GM13977 (cell line): ENCODE results near the gene ALDOB.

Experiments used
- DNase-seq: peaks from one replicate; pipeline ENCODE4 v3.0.0; 2012; ENCODE audit warnings: low spot score
- CTCF ChIP-seq: IDR thresholded peaks from 2 replicates; pipeline ENCODE4 v1.5.1; 2012; ENCODE audit warnings: mild to moderate bottlenecking, control low read depth; ENCODE audit not compliant: insufficient read depth; ENCODE audit errors: extremely low read depth, missing control alignments
- in situ Hi-C: fragments of 300-500 bp; cut with MboI; formaldehyde crosslinking; loops from one replicate; pipeline ENCODE4 v1.12.0; 2022; ENCODE audit warnings: low sequenced_read_pairs, low pct_unique_long_range_greater_than_20kb, mixed read lengths, inconsistent platforms; ENCODE audit not compliant: unreplicated experiment

The ALDOB gene

GRCh38 chr9:101443364-101443771 is 7.8 kb upstream of the ALDOB start:
- no peak for TF ChIP-seq CTCF
- no peak for DNase-seq
- in situ Hi-C loops = no loop called here

- in situ Hi-C loops = no loop called here
- TF ChIP-seq CTCF = no peak
- DNase-seq = no peak
Measured at GRCh38 chr9:101442736-101443135, 7.2 kb upstream of the ALDOB start.

GRCh38 chr9:101442318-101442717 is 6.7 kb upstream of the ALDOB start:
- in situ Hi-C loops = no loop called here
- DNase-seq = no peak
- TF ChIP-seq CTCF = no peak

- in situ Hi-C loops = no loop called here
- no peak for TF ChIP-seq CTCF
- no peak for DNase-seq
Measured at GRCh38 chr9:101440714-101441230, 5.2 kb upstream of the ALDOB start.

- TF ChIP-seq CTCF = no peak
- no peak for DNase-seq
- in situ Hi-C loops = no loop called here
Measured at GRCh38 chr9:101438523-101438922, 2.9 kb upstream of the ALDOB start.

- TF ChIP-seq CTCF = no peak
- no peak for DNase-seq
- in situ Hi-C loops = no loop called here
Measured at GRCh38 chr9:101437806-101438232, 2.2 kb upstream of the ALDOB start.

- DNase-seq = no peak
- in situ Hi-C loops = no loop called here
- no peak for TF ChIP-seq CTCF
Measured at GRCh38 chr9:101434998-101435397, 576 bp downstream of the ALDOB start.
